DND-41 (cell line): ENCODE measurements around the gene HM13.

Source experiments
- CTCF ChIP-seq: IDR thresholded peaks from 2 replicates; pipeline ENCODE4 v1.5.1; 2012; ENCODE audit warnings: borderline replicate concordance, low read length, moderate library complexity, mild to moderate bottlenecking; ENCODE audit not compliant: poor library complexity, severe bottlenecking; ENCODE audit errors: extremely low read depth
- EZH2 ChIP-seq: IDR thresholded peaks from 3 replicates; pipeline ENCODE4 v1.6.1; 2012; ENCODE audit warnings: borderline replicate concordance, low read depth, mild to moderate bottlenecking, moderate library complexity, low read length, inconsistent platforms; ENCODE audit not compliant: severe bottlenecking

- no peak for TF ChIP-seq EZH2
- no peak for TF ChIP-seq CTCF
Observed at GRCh38 chr20:31595654-31596411, 81.6 kb downstream of the HM13 start.
